H1 (cell line): ENCODE data around the gene ARHGEF12. TPM values are rescaled to one million over a fixed set of nuclear protein-coding genes. Genes with fewer than 3 reads are reported as not detected.

ENCODE experiments used
- CTCF ChIA-PET: fragments of 300-600 bp; sonication (Branson Sonifier 250); formaldehyde crosslinking; loops from one replicate; lab custom pipeline; 2021; ENCODE audit not compliant: partially characterized antibody; lab: Charles Lee
- POLR2A ChIA-PET: fragments of 300-600 bp; sonication (Branson Sonifier 250); formaldehyde crosslinking; loops from one replicate; lab custom pipeline; 2021; ENCODE audit warnings: inconsistent platforms; ENCODE audit not compliant: partially characterized antibody; lab: Charles Lee
- DNase-seq, 2 experiments: peaks; one replicate each; pipeline versions ENCODE4 v3.0.0 to v3.0.0-alpha.2; 2010 to 2022; ENCODE audit warnings: low spot score in 2 of 2, low read depth in 1 of 2, mixed read lengths in 1 of 2
- FAIRE-seq: peaks from 2 replicates; lab custom pipeline; 2011; peaks lifted over from hg19 to GRCh38; lab: Jason Lieb, UNC
- H2AFZ ChIP-seq: 2 replicates; pipeline ENCODE4 v1.8.1; 2012; ENCODE audit warnings: low read length, inconsistent platforms
- H2AK5ac ChIP-seq: 2 replicates; pipeline ENCODE4 v1.6.1; 2013; ENCODE audit warnings: low read depth, low read length
- H2BK120ac ChIP-seq: replicated peaks from 2 replicates; pipeline ENCODE3; 2013; ENCODE audit warnings: low read depth, low read length, inconsistent platforms
- H2BK12ac ChIP-seq: 2 replicates; pipeline ENCODE4 v1.6.1; 2013; ENCODE audit warnings: low read depth, low read length
- H2BK15ac ChIP-seq: 2 replicates; pipeline ENCODE4 v1.6.1; 2013; ENCODE audit warnings: low read length
- H2BK20ac ChIP-seq: 2 replicates; pipeline ENCODE4 v1.6.1; 2013; ENCODE audit warnings: low read length
- H2BK5ac ChIP-seq: 2 replicates; pipeline ENCODE4 v1.6.1; 2013; ENCODE audit warnings: low read depth, low read length
- H3K14ac ChIP-seq: 2 replicates; pipeline ENCODE4 v1.6.1; 2013; ENCODE audit warnings: inconsistent platforms; ENCODE audit not compliant: insufficient read length
- H3K18ac ChIP-seq: 2 replicates; pipeline ENCODE4 v1.6.1; 2013; ENCODE audit warnings: low read length; ENCODE audit errors: extremely low read depth
- H3K23ac ChIP-seq: 2 replicates; pipeline ENCODE4 v1.6.1; 2013; ENCODE audit warnings: inconsistent platforms; ENCODE audit not compliant: insufficient read length
- H3K23me2 ChIP-seq: 2 replicates; pipeline ENCODE4 v1.6.1; 2013; ENCODE audit warnings: low read depth, low read length
- H3K27ac ChIP-seq: 2 replicates; pipeline ENCODE4 v1.6.1; 2011; ENCODE audit warnings: low read depth, low read length, inconsistent platforms
- H3K27me3 ChIP-seq, 4 experiments: replicated peaks in 1 of 4; 1 replicate in 1 of 4; 2 replicates in 3 of 4; pipeline versions ENCODE4 v1.6.1 to v1.8.1; 2011 to 2013; ENCODE audit warnings: low read length in 3 of 4, mild to moderate bottlenecking in 3 of 4, inconsistent platforms in 2 of 4, mixed read lengths in 2 of 4, moderate library complexity in 1 of 4; ENCODE audit not compliant: control insufficient read depth in 3 of 4, insufficient read depth in 3 of 4; ENCODE audit errors: extremely low read depth in 1 of 4
- H3K36me3 ChIP-seq, 4 experiments: 2 replicates each; pipeline versions ENCODE4 v1.6.1 to v1.8.1; 2011 to 2013; ENCODE audit warnings: mild to moderate bottlenecking in 4 of 4, low read length in 3 of 4, moderate library complexity in 2 of 4, control low read depth in 1 of 4, inconsistent platforms in 1 of 4; ENCODE audit not compliant: insufficient read depth in 4 of 4, control insufficient read depth in 2 of 4
- H3K4ac ChIP-seq: replicated peaks from 2 replicates; pipeline ENCODE3; 2013; ENCODE audit warnings: low read length, low read depth, mixed read lengths, inconsistent platforms; ENCODE audit not compliant: insufficient read length
- H3K4me1 ChIP-seq, 4 experiments: replicated peaks in 1 of 4; 1 replicate in 1 of 4; 2 replicates in 3 of 4; pipeline versions ENCODE4 v1.6.1 to v1.8.1; 2011 to 2013; ENCODE audit warnings: low read length in 3 of 4, inconsistent platforms in 2 of 4, mixed read lengths in 1 of 4; ENCODE audit not compliant: insufficient read depth in 4 of 4, control insufficient read depth in 3 of 4
- H3K4me2 ChIP-seq, 2 experiments: 2 replicates each; pipeline versions ENCODE4 v1.6.1 to v1.8.1; 2011 to 2013; ENCODE audit warnings: low read depth in 2 of 2, low read length in 2 of 2, control low read depth in 1 of 2, inconsistent platforms in 1 of 2, mild to moderate bottlenecking in 1 of 2; ENCODE audit not compliant: insufficient read depth in 1 of 2
- H3K4me3 ChIP-seq, 4 experiments: fragments of 200-600, 300-600 bp in 1 of 4; sonication (generic), shearing (Covaris generic), sonication (Bioruptor Twin) in 1 of 4; 2 replicates each; pipeline versions ENCODE4 v1.5.1 to v1.8.1; 2011 to 2016; ENCODE audit warnings: low read length in 4 of 4, low read depth in 3 of 4, control low read depth in 2 of 4, inconsistent platforms in 2 of 4, mild to moderate bottlenecking in 2 of 4, mixed read lengths in 1 of 4, moderate library complexity in 1 of 4; ENCODE audit not compliant: insufficient read depth in 2 of 4; ENCODE audit errors: extremely low read depth in 1 of 4
- H3K56ac ChIP-seq: replicated peaks from 2 replicates; pipeline ENCODE3; 2013; ENCODE audit warnings: low read depth, mild to moderate bottlenecking, mixed read lengths, low read length, inconsistent platforms; ENCODE audit not compliant: insufficient read length
- H3K79me1 ChIP-seq: 2 replicates; pipeline ENCODE4 v1.6.1; 2013; ENCODE audit warnings: low read depth, low read length, control low read depth
- H3K79me2 ChIP-seq, 2 experiments: 2 replicates each; pipeline versions ENCODE4 v1.6.1 to v1.8.1; 2012 to 2013; ENCODE audit warnings: low read length in 2 of 2, mild to moderate bottlenecking in 2 of 2, inconsistent platforms in 1 of 2; ENCODE audit not compliant: insufficient read depth in 2 of 2, control insufficient read depth in 1 of 2
- H3K9ac ChIP-seq, 4 experiments: replicated peaks in 1 of 4; 1 replicate in 1 of 4; 2 replicates in 3 of 4; pipeline versions ENCODE4 v1.6.1 to v1.8.1; 2011 to 2013; ENCODE audit warnings: low read depth in 3 of 4, low read length in 3 of 4, control low read depth in 2 of 4, mild to moderate bottlenecking in 2 of 4, moderate library complexity in 2 of 4, inconsistent platforms in 1 of 4; ENCODE audit errors: extremely low read depth in 1 of 4
- H3K9me3 ChIP-seq, 2 experiments: 2 replicates each; pipeline versions ENCODE4 v1.6.1 to v1.8.1; 2012 to 2013; ENCODE audit warnings: mild to moderate bottlenecking in 2 of 2, moderate library complexity in 2 of 2, control low read depth in 1 of 2, inconsistent platforms in 1 of 2, low read depth in 1 of 2, low read length in 1 of 2, mixed read lengths in 1 of 2; ENCODE audit not compliant: insufficient read depth in 2 of 2
- H4K20me1 ChIP-seq, 2 experiments: replicated peaks in 1 of 2; 2 replicates each; pipeline versions ENCODE3 to v1.8.1; 2011 to 2013; ENCODE audit warnings: inconsistent platforms in 2 of 2, low read length in 2 of 2, mild to moderate bottlenecking in 1 of 2; ENCODE audit not compliant: insufficient read depth in 2 of 2, control insufficient read depth in 1 of 2
- H4K5ac ChIP-seq: 2 replicates; pipeline ENCODE4 v1.6.1; 2013; ENCODE audit warnings: low read length, low read depth, mixed read lengths, inconsistent platforms; ENCODE audit not compliant: insufficient read length
- H4K8ac ChIP-seq: 2 replicates; pipeline ENCODE4 v1.8.0; 2013; ENCODE audit warnings: mild to moderate bottlenecking, moderate library complexity, low read length, inconsistent platforms; ENCODE audit not compliant: insufficient read depth; ENCODE audit errors: extremely low read depth
- H4K91ac ChIP-seq: replicated peaks from 2 replicates; pipeline ENCODE3; 2013; ENCODE audit warnings: low read length, mixed read lengths, inconsistent platforms; ENCODE audit not compliant: insufficient read length
- ASH2L ChIP-seq: fragments of 200-600, 300-600 bp; sonication (generic); IDR thresholded peaks from one replicate; pipeline ENCODE4 v1.7.1; 2017; ENCODE audit warnings: low read length
- BACH1 ChIP-seq: IDR thresholded peaks from 2 replicates; pipeline ENCODE4 v1.6.1; 2012; ENCODE audit warnings: low read length, improper control_type of control experiment
- BCL11A ChIP-seq, 2 experiments: IDR thresholded peaks; one replicate each; pipeline ENCODE4 v1.6.1; 2011; ENCODE audit warnings: low read depth in 2 of 2, low read length in 2 of 2, mild to moderate bottlenecking in 2 of 2
- CBX5 ChIP-seq: fragments of 300-800, 300-1000 bp; sonication (generic); IDR thresholded peaks from 2 replicates; pipeline ENCODE4 v1.7.1; 2016; ENCODE audit warnings: antibody characterized with exemption, low read length, low read depth
- CBX8 ChIP-seq: fragments of 300-800, 300-1000 bp; sonication (generic); IDR thresholded peaks from 2 replicates; pipeline ENCODE4 v1.7.1; 2016; ENCODE audit warnings: low read depth, low read length, borderline replicate concordance
- CEBPB ChIP-seq: IDR thresholded peaks from 2 replicates; pipeline ENCODE4 v1.6.1; 2012; ENCODE audit warnings: low read depth, low read length
- CHD2 ChIP-seq: IDR thresholded peaks from 2 replicates; pipeline ENCODE4 v1.6.1; 2012; ENCODE audit warnings: low read length, improper control_type of control experiment
- KDM1A ChIP-seq: fragments of 200-600, 300-600 bp; sonication (generic); IDR thresholded peaks from 2 replicates; pipeline ENCODE4 v1.7.1; 2016; ENCODE audit warnings: mild to moderate bottlenecking, low read length, borderline replicate concordance
- KDM5A ChIP-seq: fragments of 200-600 bp; IDR thresholded peaks from 2 replicates; pipeline ENCODE4 v1.7.1; 2012; ENCODE audit warnings: mild to moderate bottlenecking, low read length, inconsistent platforms, mixed read lengths
- NRF1 ChIP-seq: IDR thresholded peaks from 2 replicates; pipeline ENCODE4 v1.6.1; 2011; ENCODE audit warnings: mild to moderate bottlenecking, low read depth, low read length, improper control_type of control experiment
- SIRT6 ChIP-seq: IDR thresholded peaks from one replicate; pipeline ENCODE4 v1.7.1; 2012; ENCODE audit warnings: low read length, inconsistent platforms
- SP1 ChIP-seq: IDR thresholded peaks from 2 replicates; pipeline ENCODE4 v1.6.1; 2011; ENCODE audit warnings: low read depth, low read length
- SP2 ChIP-seq: IDR thresholded peaks from 2 replicates; pipeline ENCODE4 v1.6.1; 2012; ENCODE audit warnings: mild to moderate bottlenecking, low read length, inconsistent platforms
- TCF12 ChIP-seq: IDR thresholded peaks from 2 replicates; pipeline ENCODE4 v1.6.1; 2011; ENCODE audit warnings: low read depth, mild to moderate bottlenecking, low read length
- TEAD4 ChIP-seq: IDR thresholded peaks from 2 replicates; pipeline ENCODE4 v1.6.1; 2012; ENCODE audit warnings: low read depth, low read length, inconsistent platforms, mixed read lengths
- USF2 ChIP-seq: IDR thresholded peaks from 2 replicates; pipeline ENCODE4 v1.6.1; 2011; ENCODE audit warnings: low read length, improper control_type of control experiment
- whole genome bisulfite sequencing, 2 experiments: shearing (Covaris generic) in 1 of 2; methylation state at CpG; one replicate each; pipeline versions ENCODE4 v1.1.6 to v1.1.7; 2013 to 2015; ENCODE audit warnings: low lambda C conversion rate in 2 of 2, mixed read lengths in 2 of 2, inconsistent platforms in 1 of 2, low coverage in 1 of 2, missing lambda C conversion rate in 1 of 2; ENCODE audit not compliant: insufficient replicate concordance in 2 of 2, insufficient coverage in 1 of 2, insufficient read length in 1 of 2; ENCODE audit errors: extremely low coverage in 1 of 2, missing lambda C conversion rate in 1 of 2; 5-methylcytosine and 5-hydroxymethylcytosine counted together
- polyA plus RNA-seq, 7 experiments: library from polyadenylated mRNA; depleted of rRNA in 3 of 7; stranded (reverse) in 5 of 7; unstranded in 2 of 7; fragments of >200 nt in 5 of 7; fragments of 200-250 nt in 2 of 7; gene quantifications; 1 replicate in 5 of 7; 2 replicates in 1 of 7; 4 replicates in 1 of 7; pipeline versions ENCODE4 v1.2.1 to v1.2.3, GENCODE V29; 2011 to 2013; ENCODE audit warnings: missing spikeins in 2 of 7, mixed read lengths in 2 of 7
- total RNA-seq: library from RNA; stranded (reverse); fragmentation: NEBNext Ultra II Directional; extraction: Animal tissue kit (Norgen Biotek cat#: 25700); gene quantifications from 2 replicates; pipeline ENCODE4 v1.2.1, GENCODE V29; 2021

Gene ARHGEF12
- total and polyA plus RNA-seq, 2 of the 8 experiments (the other 6 are each of a cell fraction or from before 2014, with no cell fraction given): 5.1 to 33.7 TPM

- Histone ChIP-seq H2BK20ac (no peak overlapping the region), H3K79me2 (no peaks in the 10 kb centered on the region), H3K9me3 (no peaks in the 10 kb centered on the region), H4K5ac (no peak overlapping the region), H4K20me1 (no peaks in the 10 kb centered on the region), H3K23ac (no peak overlapping the region), H3K18ac (no peak overlapping the region), H2AFZ (no peak overlapping the region), H3K23me2 (no peaks in the 10 kb centered on the region), H2BK15ac (no peak overlapping the region), H2AK5ac (no peak overlapping the region), H3K4me1 (no peaks in the 10 kb centered on the region), H2BK120ac (no peak overlapping the region), H2BK5ac (no peak overlapping the region), H3K79me1 (no peaks in the 10 kb centered on the region), H3K27ac (no peak overlapping the region), H4K8ac (no peak overlapping the region), H3K56ac (no peak overlapping the region), H4K91ac (no peak overlapping the region), H3K14ac (no peak overlapping the region), H3K36me3 (peaks cover 2 to 20% (median 4%) of the 10 kb centered on the region in 4 experiments; a peak in 6 of 8 replicates), H3K4ac (no peak overlapping the region), H3K9ac (no peak overlapping the region), H3K27me3 (no peaks in the 10 kb centered on the region), H3K4me2 (no peak overlapping the region), H2BK12ac (no peak overlapping the region), H3K4me3 (no peak overlapping the region)
- FAIRE-seq: no peak
- ChIA-PET POLR2A (no interaction called here), CTCF (interaction anchor here (0.9 to 1.0 kb wide), 2 partner anchors 10 to 272 kb away, joined by 3 read pairs; no protein-coding TSS in a partner anchor)
- DNase-seq: no peak
- WGBS, 2 experiments: 89% methylated on average over 5 of the region's 5 CpGs; no CpG with 5 or more reads in 1 of the 2 experiments
- no peak for TF ChIP-seq KDM1A
- TF ChIP-seq BACH1: no peak
- no peak for TF ChIP-seq SP2
- TF ChIP-seq CHD2: no peak
- TF ChIP-seq USF2: no peak
- no peak for TF ChIP-seq TCF12
- TF ChIP-seq CBX5: no peak
- no peak for TF ChIP-seq KDM5A
- no peak for TF ChIP-seq TEAD4
- TF ChIP-seq BCL11A (IDR thresholded peaks at IDR 0.05; ENCODE audit: low read depth in 2 of 2, low read length in 2 of 2): no peak
- TF ChIP-seq ASH2L: no peak
- no peak for TF ChIP-seq SIRT6
- no peak for TF ChIP-seq NRF1
- TF ChIP-seq CBX8: no peak
- TF ChIP-seq CEBPB: no peak
- no peak for TF ChIP-seq SP1
These were observed 105.4 kb downstream of the ARHGEF12 start for GRCh38 chr11:120441592-120441991.
